DMS 273 treated with DMSO at 0.1 percent for 48 hours (cell line): ENCODE data around the gene TOMM20.
"Not testable (repeated sequence)": the region's sequence is repeated elsewhere in the genome, so short reads cannot be mapped to it uniquely, and the experiment has no call there.

Experiments used
- DNase-seq: peaks from one replicate; lab custom pipeline; 2025; lab: John Stamatoyannopoulos, UW

Gene TOMM20

GRCh38 chr1:235128456-235129328, at the start of gene TOMM20:
Gene TOMM20, minus strand, starts transcription at chr1:235128837. Its CDS starts 122 bp downstream, at chr1:235128715.
- DNase-seq: peak; percentile 97

GRCh38 chr1:235176486-235176885, 47.8 kb upstream of the TOMM20 start:
- DNase-seq: no peak

DNA sequence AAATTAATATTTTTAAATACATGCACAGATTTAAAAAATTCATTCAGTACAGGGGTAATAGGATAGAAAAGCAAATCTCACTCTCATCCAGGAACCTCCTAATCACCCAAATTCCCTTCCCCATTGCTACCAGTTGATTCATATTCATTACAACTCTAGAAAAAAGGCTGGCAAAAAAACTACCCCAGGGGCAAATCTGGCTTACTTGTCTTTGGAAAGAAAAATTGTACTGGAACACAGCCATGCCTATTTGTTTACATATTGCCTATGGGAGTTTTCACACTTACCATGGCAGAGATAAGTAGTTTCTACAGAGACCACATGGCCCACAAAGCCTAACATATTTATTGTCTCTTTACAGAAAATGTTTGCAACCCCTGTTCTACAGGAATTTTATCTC, 41.3 kb upstream of the TOMM20 start:
- no peak for DNase-seq

GRCh38 chr1:235168375-235168774, 39.7 kb upstream of the TOMM20 start:
- no peak for DNase-seq

- DNase-seq: no peak
These were observed 33.2 kb upstream of the TOMM20 start for GRCh38 chr1:235161685-235162327.

GRCh38 chr1:235160957-235161684, 32.5 kb upstream of the TOMM20 start, which contains the start of gene RBM34:
Gene RBM34, minus strand, starts transcription at chr1:235161250. Its CDS starts 24 bp downstream, at chr1:235161226.
- DNase-seq: peak; percentile 75

DNA sequence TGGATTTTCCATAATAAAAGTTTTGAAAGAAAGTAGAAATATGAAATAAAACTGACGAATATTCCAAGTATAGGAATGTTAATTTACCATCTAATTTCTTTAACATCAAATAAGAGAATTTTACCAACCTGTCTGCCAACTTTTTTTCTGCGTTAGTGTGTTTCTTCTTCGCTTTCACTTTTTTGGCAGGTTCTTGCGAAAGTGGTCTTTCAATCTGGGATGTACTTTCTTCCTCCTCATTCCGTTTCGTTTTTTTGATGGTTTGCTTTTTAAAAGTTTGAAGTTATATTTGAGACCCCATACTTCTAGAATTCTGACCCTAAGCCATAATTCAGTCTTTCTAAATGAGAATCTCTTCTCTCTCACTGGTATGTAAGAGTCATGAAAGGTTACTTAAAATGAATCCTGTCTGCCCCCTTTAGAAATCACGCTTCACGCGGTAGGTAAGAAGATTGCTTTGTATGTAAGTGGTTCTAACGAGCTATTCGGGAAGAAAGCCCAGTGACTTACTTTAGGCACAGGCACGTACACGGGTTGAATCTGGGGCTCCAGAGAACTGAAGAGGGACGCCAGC, 31.8 kb upstream of the TOMM20 start:
- DNase-seq: peak; percentile 33

- DNase-seq: not testable (repeated sequence)
These were observed 31.3 kb upstream of the TOMM20 start for GRCh38 chr1:235159930-235160329.

DNA sequence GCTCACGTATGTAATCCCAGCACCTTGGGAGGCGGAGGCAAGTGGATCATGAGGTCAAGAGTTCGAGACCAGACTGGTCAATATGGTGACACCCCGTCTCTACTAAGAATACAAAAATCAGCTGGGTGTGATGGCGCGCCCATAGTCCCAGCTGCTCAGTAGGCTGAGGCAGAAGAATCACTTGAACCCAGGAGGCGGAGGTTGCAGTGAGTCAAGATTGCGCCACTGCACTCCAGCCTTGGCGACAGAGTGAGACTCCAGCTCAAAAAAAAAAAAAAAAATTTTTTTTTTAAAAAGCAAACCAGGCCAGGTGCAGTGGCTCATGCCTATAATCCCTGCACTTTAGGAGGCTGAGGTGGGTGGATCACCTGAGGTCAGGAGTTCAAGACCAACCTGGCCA, 30.6 kb upstream of the TOMM20 start:
- not testable (repeated sequence) for DNase-seq

DNA sequence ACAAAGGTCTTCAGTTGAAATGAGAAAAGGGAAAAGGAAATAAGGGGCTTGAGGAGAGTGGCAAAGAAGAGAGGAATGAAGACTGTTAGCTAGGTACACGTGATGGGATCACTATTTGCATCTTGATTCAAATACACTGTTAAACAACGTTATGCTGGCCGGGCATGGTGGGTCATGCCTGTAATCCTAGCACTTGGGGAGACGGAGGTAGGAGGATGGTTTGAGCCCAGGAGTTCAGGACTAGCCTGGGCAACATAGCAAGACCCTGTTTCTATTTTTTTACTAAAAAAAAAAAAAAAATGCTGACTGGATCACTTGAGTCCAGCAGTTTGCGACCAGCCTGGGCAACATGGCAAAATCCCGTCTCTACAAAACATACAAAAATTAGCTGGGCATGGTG, 30.0 kb upstream of the TOMM20 start:
- no peak for DNase-seq

DNA sequence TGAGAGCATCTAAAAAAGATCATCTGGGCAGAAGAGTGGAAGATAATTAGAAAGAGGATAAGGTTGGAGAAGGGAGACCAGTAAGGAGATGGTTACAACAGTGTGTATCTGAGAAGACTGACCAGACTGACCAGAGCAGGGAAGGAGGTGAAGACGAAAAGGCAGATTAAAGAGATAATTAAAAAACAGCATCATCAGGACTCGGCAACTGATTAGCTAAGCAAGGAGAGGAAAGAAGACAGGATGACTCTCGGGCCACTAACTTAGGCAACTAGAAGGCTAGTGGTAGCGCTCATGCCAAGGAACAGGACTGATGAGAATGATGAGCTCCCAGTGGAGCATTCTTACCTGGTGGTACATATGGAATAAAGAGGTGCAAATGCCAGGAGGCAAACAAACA, 28.5 kb upstream of the TOMM20 start:
- DNase-seq: no peak

DNA sequence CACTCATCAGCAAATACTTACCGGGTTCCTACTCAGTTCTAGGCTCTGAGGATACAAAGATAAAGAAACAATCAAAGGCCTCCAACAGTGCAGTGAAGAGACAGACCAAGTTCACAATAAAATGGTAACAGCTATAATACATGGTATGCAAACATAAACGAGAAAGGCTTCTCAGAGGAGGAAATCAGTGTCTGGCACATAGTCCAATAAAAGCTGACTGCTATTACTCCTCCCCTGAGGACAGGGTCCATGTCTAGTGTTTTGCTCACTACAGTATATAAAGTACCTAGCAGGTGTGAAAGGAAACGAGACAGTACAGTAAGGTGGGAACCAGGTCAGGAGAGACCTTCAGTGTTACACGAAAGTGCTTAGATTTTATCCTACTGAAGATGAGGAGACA, 28.1 kb upstream of the TOMM20 start:
- no peak for DNase-seq

- DNase-seq: no peak
These were observed 27.6 kb upstream of the TOMM20 start for GRCh38 chr1:235156265-235156664.

DNA sequence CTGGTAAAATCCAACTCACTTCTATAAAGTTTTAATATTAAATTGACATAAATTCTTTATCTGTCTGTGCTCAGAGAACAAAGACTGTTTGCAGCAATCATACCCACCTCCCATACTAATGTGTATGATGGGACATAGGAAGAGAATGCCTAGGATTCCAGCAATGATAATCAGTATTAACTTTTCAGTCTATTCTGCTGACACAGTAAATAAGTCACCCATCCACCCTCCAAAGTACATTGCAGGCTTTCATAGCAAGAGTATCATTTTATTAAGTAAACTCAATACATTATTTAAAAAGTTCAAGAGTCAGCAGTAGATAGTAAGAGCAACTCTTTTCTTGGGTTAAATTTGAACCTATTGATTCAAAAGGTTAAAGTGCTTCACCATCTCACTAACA, 23.6 kb upstream of the TOMM20 start:
- DNase-seq: no peak

DNA sequence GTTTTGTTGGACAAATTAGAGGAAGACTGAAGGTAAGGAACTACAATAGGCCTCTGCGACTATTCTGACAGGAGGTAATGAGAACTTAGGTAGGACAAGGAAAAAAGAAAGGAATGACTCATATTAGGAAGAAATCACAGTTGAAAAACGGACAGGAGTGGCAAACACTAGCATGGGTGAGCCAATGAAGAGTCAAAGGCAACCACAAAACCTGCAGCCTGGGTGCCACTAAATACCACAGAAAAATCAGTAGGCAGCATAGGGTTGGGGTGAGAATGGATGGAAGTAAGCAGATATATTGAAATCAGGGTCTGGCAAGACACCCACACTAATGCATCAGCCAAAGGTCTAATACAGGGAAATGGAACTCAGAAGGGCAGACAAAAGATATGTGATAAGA, 22.4 kb upstream of the TOMM20 start:
- DNase-seq: no peak

DNA sequence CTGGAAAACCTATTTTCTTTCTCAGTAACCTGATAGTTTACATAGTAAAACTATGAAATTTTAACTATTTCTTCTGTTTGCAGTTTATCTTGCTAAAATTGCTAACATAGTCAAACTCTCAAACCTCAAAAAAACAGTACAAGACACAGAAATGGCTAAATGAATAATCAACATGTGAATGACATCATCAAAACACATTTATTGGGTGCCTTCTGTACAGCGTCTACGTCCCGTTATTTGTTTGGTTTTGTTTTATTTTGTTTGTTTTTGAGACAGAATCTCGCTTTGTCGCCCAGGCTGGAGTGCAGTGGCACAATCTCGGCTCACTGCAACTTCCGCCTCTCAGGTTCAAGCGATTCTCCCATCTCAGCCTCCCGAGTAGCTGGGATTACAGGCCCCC, 21.2 kb upstream of the TOMM20 start:
- DNase-seq: no peak

- DNase-seq: no peak
These were observed 18.6 kb upstream of the TOMM20 start for GRCh38 chr1:235147269-235147668.

GRCh38 chr1:235145639-235146038, 17.0 kb upstream of the TOMM20 start:
- no peak for DNase-seq

DNA sequence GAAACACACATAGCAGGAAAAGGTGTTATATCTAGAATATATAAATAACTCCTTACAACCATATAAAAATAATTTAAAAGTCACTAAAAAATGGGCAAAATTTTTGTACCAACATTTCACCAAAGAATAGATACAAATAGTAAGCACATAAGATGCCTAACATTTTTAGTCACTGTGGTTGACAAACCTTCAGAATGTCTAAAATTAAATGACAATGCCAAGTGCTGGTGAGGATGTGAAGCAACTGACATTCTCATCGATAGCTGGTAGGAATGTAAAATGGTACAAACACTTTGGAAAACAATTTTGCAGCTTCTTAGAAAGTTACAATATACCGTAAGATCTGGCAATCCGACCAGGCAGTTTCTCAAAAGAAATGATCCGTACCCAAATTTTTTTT, 14.4 kb upstream of the TOMM20 start:
- DNase-seq: no peak

- no peak for DNase-seq
These were observed 10.7 kb upstream of the TOMM20 start for GRCh38 chr1:235139315-235139714.

GRCh38 chr1:235138821-235139220, 10.2 kb upstream of the TOMM20 start:
- no peak for DNase-seq

DNA sequence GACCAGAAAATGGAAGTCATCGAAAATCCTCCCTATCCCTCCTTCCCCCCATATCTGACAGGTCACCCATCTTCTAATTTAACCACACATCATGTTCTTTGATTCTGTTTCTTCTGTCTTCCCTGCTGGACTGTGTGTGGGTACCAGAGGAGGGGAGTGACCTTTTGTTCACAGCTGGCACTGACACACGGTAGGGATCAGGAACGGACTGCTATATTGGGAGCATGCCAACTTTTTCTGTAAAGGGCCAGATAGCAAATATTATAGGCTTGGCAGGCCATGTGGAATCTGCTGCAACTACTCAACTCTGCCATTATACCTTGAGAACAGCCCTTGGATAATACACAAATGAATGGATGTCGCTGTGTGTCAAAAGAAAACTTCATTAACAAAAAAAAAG, 7.5 kb upstream of the TOMM20 start:
- no peak for DNase-seq
